Glutamatergic neuron (in vitro differentiated cells): ENCODE data around the gene ELP5. TPM values are rescaled to one million over a fixed set of nuclear protein-coding genes. Genes with fewer than 3 reads are reported as not detected.

Experiments used
- DNase-seq: peaks from one replicate; pipeline ENCODE4 v3.0.0; 2022
- H3K27ac Mint-ChIP-seq: one replicate; pipeline ENCODE4 v1.8.0; 2020; ENCODE audit warnings: mild to moderate bottlenecking, mixed read lengths, inconsistent platforms; ENCODE audit not compliant: unreplicated experiment
- H3K27me3 Mint-ChIP-seq: one replicate; pipeline ENCODE4 v1.8.0; 2020; ENCODE audit warnings: mild to moderate bottlenecking, moderate library complexity, mixed read lengths, inconsistent platforms; ENCODE audit not compliant: unreplicated experiment
- H3K36me3 Mint-ChIP-seq: one replicate; pipeline ENCODE4 v1.8.0; 2020; ENCODE audit warnings: mild to moderate bottlenecking, mixed read lengths, inconsistent platforms; ENCODE audit not compliant: unreplicated experiment
- H3K4me1 Mint-ChIP-seq: one replicate; pipeline ENCODE4 v1.8.0; 2020; ENCODE audit warnings: mild to moderate bottlenecking, low read depth, mixed read lengths, inconsistent platforms; ENCODE audit not compliant: unreplicated experiment
- H3K4me3 Mint-ChIP-seq: one replicate; pipeline ENCODE4 v1.8.0; 2020; ENCODE audit warnings: mild to moderate bottlenecking, mixed read lengths, inconsistent platforms; ENCODE audit not compliant: unreplicated experiment
- H3K9me3 Mint-ChIP-seq: one replicate; pipeline ENCODE4 v1.8.0; 2020; ENCODE audit warnings: mild to moderate bottlenecking, moderate library complexity, mixed read lengths, inconsistent platforms; ENCODE audit not compliant: unreplicated experiment
- total RNA-seq: library from RNA; stranded (reverse); fragmentation: NEBNext Ultra II Directional; extraction: Animal tissue kit (Norgen Biotek cat#: 25700); gene quantifications from one replicate; pipeline ENCODE4 v1.2.1, GENCODE V29; 2021; ENCODE audit not compliant: unreplicated experiment
- TF ChIP-seq, protein P1 (sequence below): fragments of 200-600 bp; sonication (generic); IDR thresholded peaks from one replicate; pipeline ENCODE4 v1.5.0; 2021; ENCODE audit not compliant: partially characterized antibody, unreplicated experiment

The ELP5 gene
- total RNA-seq, 1 donor from 2014 or later: 34.1 TPM

DNA sequence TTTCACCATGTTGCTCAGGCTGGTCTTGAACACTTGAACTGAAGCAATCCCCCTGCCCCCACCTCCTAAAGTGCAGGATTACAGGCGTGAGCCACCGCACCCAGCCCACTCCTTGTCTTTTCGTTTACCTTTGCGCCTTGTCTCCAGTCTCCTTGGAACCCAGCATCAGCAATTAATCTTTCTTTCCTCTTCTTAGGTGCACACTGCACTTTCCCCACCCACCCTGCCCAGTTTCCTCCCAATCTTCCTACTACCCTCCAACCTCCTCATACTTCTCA is 11.7 kb downstream of the ELP5 start:
- H3K27me3 Mint-ChIP-seq: peaks cover 19% of the 10 kb centered on the region
- peaks cover 3% of the 10 kb centered on the region for H3K9me3 Mint-ChIP-seq
- H3K27ac Mint-ChIP-seq: no peak overlapping the region
- H3K4me3 Mint-ChIP-seq: no peak overlapping the region
- H3K36me3 Mint-ChIP-seq: peaks cover 4% of the 10 kb centered on the region
- peaks cover 5% of the 10 kb centered on the region for H3K4me1 Mint-ChIP-seq
- DNase-seq: no peak
- TF ChIP-seq, protein P1, sequence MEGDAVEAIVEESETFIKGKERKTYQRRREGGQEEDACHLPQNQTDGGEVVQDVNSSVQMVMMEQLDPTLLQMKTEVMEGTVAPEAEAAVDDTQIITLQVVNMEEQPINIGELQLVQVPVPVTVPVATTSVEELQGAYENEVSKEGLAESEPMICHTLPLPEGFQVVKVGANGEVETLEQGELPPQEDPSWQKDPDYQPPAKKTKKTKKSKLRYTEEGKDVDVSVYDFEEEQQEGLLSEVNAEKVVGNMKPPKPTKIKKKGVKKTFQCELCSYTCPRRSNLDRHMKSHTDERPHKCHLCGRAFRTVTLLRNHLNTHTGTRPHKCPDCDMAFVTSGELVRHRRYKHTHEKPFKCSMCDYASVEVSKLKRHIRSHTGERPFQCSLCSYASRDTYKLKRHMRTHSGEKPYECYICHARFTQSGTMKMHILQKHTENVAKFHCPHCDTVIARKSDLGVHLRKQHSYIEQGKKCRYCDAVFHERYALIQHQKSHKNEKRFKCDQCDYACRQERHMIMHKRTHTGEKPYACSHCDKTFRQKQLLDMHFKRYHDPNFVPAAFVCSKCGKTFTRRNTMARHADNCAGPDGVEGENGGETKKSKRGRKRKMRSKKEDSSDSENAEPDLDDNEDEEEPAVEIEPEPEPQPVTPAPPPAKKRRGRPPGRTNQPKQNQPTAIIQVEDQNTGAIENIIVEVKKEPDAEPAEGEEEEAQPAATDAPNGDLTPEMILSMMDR: no peak

DNA sequence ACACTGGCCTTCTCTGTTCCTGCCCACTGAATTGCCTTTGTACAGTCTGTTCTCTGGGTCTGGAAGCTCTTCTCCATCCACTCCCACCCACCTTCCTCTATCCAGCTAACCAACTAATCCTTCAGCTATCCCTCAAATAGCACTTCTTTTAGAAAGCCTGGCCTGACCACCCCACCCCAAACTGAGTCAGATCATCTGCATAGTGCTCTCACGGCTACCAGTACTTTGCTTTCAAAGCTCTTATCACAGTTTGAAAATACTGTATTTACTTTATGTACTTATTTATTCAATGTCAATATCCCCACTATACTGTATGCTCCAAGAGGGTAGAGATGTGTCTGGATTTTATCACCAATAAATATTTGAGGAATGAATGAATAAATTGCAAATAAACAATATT is 14.8 kb downstream of the ELP5 start:
- H3K9me3 Mint-ChIP-seq: peaks cover 5% of the 10 kb centered on the region
- H3K36me3 Mint-ChIP-seq: peaks cover 4% of the 10 kb centered on the region
- DNase-seq: no peak
- H3K4me1 Mint-ChIP-seq: peaks cover 5% of the 10 kb centered on the region
- H3K27me3 Mint-ChIP-seq: peaks cover 21% of the 10 kb centered on the region
- no peak overlapping the region for H3K27ac Mint-ChIP-seq
- no peak overlapping the region for H3K4me3 Mint-ChIP-seq
- TF ChIP-seq, protein P1: no peak

DNA sequence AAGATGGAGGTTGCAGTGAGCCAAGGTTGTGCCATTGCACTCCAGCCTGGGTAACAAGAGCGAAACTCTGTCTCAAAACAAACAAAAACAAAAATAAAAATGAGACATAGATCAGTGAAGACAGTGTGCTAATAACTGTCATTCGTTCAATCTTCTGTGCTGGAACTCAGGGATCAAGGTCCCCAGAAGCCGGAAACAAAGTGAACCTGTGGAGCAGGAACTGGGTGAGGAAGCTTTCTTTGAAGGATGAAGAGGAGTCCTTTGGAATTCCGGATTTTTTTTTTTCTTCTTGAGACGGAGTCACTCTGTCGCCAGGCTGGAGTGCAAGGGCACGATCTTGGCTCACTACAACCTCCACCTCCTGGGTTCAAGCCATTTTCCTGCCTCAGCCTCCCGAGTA is 27.4 kb downstream of the ELP5 start:
- peaks cover 18% of the 10 kb centered on the region for H3K27me3 Mint-ChIP-seq
- peaks cover 2% of the 10 kb centered on the region for H3K9me3 Mint-ChIP-seq
- H3K4me3 Mint-ChIP-seq: no peak overlapping the region
- no peak overlapping the region for H3K27ac Mint-ChIP-seq
- TF ChIP-seq, protein P1: no peak
- H3K4me1 Mint-ChIP-seq: peaks cover 4% of the 10 kb centered on the region
- no peak for DNase-seq
- no peaks in the 10 kb centered on the region for H3K36me3 Mint-ChIP-seq

DNA sequence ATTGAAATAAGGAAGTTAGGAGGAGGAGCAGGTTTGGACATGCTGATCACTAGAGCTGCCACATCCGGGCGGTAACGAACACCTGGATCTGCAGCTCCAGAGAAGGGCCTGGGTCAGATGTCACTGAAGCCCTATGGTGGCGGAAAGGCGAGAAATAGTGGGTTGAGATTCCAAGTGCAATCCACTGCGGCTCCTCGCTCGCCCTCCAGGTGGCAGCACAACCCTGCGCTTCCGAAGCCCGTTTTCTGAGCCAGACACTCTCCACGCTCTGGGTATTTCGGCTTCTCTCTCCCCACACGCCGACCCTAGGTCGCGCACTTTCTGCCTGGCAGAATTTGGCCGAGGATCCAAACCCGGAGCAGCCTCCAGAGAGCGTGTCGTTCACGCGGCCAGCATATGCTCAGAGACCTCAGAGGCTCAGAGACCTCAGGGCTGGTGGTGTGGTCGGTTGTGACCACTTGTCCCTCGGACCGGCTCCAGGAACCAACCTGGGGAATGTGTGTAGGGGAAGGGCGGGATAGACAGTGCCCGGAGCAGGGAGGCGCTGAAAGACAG is 28.6 kb downstream of the ELP5 start:
- DNase-seq: peak; percentile 83
- TF ChIP-seq, protein P1: peak; percentile 69
- H3K27ac Mint-ChIP-seq: no peak overlapping the region
- H3K9me3 Mint-ChIP-seq: peaks cover 2% of the 10 kb centered on the region
- peak overlapping the region; percentile 81 for H3K4me3 Mint-ChIP-seq
- H3K27me3 Mint-ChIP-seq: peaks cover 18% of the 10 kb centered on the region
- H3K4me1 Mint-ChIP-seq: peaks cover 4% of the 10 kb centered on the region
- H3K36me3 Mint-ChIP-seq: no peaks in the 10 kb centered on the region

DNA sequence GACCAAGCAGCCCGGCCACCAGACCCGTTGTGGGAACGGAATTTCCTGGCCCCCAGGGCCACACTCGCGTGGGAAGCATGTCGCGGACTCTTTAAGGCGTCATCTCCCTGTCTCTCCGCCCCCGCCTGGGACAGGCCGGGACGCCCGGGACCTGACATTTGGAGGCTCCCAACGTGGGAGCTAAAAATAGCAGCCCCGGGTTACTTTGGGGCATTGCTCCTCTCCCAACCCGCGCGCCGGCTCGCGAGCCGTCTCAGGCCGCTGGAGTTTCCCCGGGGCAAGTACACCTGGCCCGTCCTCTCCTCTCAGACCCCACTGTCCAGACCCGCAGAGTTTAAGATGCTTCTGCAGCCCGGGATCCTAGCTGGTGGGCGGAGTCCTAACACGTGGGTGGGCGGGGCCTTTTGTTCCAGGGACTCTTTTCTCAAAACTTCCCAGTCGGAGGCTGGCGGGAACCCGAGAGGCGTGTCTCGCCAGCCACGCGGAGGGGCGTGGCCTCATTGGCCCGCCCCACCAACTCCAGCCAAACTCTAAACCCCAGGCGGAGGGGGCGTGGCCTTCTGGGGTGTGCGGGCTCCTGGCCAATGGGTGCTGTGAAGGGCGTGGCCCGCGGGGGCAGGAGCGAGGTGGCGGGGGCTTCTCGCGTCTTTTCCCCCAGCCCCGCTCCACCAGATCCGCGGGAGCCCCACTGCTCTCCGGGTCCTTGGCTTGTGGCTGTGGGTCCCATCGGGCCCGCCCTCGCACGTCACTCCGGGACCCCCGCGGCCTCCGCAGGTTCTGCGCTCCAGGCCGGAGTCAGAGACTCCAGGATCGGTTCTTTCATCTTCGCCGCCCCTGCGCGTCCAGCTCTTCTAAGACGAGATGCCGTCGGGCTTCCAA is 29.3 kb downstream of the ELP5 start, which contains the start of gene SLC2A4:
Gene SLC2A4, plus strand, starts transcription at position 645 of the 879 bp plus-strand sequence. Its CDS starts 217 bp downstream, at position 862.
- Mint-ChIP-seq H3K27ac (no peak within 1 kb of the TSS), H3K4me3 (peak within 1 kb of the TSS; percentile 81), H3K36me3 (no peaks in the 10 kb centered on the region), H3K4me1 (peaks cover 4% of the 10 kb centered on the region), H3K27me3 (peaks cover 19% of the 10 kb centered on the region), H3K9me3 (peaks cover 2% of the 10 kb centered on the region)
- peak; percentile 88 for DNase-seq
- TF ChIP-seq, protein P1: no peak
